H1 (cell line): Measurements from ENCODE around the gene ZNF804B. TPM values are rescaled to one million over a fixed set of nuclear protein-coding genes. Genes with fewer than 3 reads are reported as not detected.

Experiments used
- CTCF ChIA-PET: fragments of 300-600 bp; sonication (Branson Sonifier 250); formaldehyde crosslinking; loops from one replicate; lab custom pipeline; 2021; ENCODE audit not compliant: partially characterized antibody; lab: Charles Lee
- POLR2A ChIA-PET: fragments of 300-600 bp; sonication (Branson Sonifier 250); formaldehyde crosslinking; loops from one replicate; lab custom pipeline; 2021; ENCODE audit warnings: inconsistent platforms; ENCODE audit not compliant: partially characterized antibody; lab: Charles Lee
- DNase-seq, 2 experiments: peaks; one replicate each; pipeline versions ENCODE4 v3.0.0 to v3.0.0-alpha.2; 2010 to 2022; ENCODE audit warnings: low spot score in 2 of 2, low read depth in 1 of 2, mixed read lengths in 1 of 2
- FAIRE-seq: peaks from 2 replicates; lab custom pipeline; 2011; peaks lifted over from hg19 to GRCh38; lab: Jason Lieb, UNC
- H2AFZ ChIP-seq: 2 replicates; pipeline ENCODE4 v1.8.1; 2012; ENCODE audit warnings: low read length, inconsistent platforms
- H2AK5ac ChIP-seq: 2 replicates; pipeline ENCODE4 v1.6.1; 2013; ENCODE audit warnings: low read depth, low read length
- H2BK120ac ChIP-seq: replicated peaks from 2 replicates; pipeline ENCODE3; 2013; ENCODE audit warnings: low read depth, low read length, inconsistent platforms
- H2BK12ac ChIP-seq: 2 replicates; pipeline ENCODE4 v1.6.1; 2013; ENCODE audit warnings: low read depth, low read length
- H2BK15ac ChIP-seq: 2 replicates; pipeline ENCODE4 v1.6.1; 2013; ENCODE audit warnings: low read length
- H2BK20ac ChIP-seq: 2 replicates; pipeline ENCODE4 v1.6.1; 2013; ENCODE audit warnings: low read length
- H2BK5ac ChIP-seq: 2 replicates; pipeline ENCODE4 v1.6.1; 2013; ENCODE audit warnings: low read depth, low read length
- H3K14ac ChIP-seq: 2 replicates; pipeline ENCODE4 v1.6.1; 2013; ENCODE audit warnings: inconsistent platforms; ENCODE audit not compliant: insufficient read length
- H3K18ac ChIP-seq: 2 replicates; pipeline ENCODE4 v1.6.1; 2013; ENCODE audit warnings: low read length; ENCODE audit errors: extremely low read depth
- H3K23ac ChIP-seq: 2 replicates; pipeline ENCODE4 v1.6.1; 2013; ENCODE audit warnings: inconsistent platforms; ENCODE audit not compliant: insufficient read length
- H3K23me2 ChIP-seq: 2 replicates; pipeline ENCODE4 v1.6.1; 2013; ENCODE audit warnings: low read depth, low read length
- H3K27ac ChIP-seq: 2 replicates; pipeline ENCODE4 v1.6.1; 2011; ENCODE audit warnings: low read depth, low read length, inconsistent platforms
- H3K27me3 ChIP-seq, 4 experiments: replicated peaks in 1 of 4; 1 replicate in 1 of 4; 2 replicates in 3 of 4; pipeline versions ENCODE4 v1.6.1 to v1.8.1; 2011 to 2013; ENCODE audit warnings: low read length in 3 of 4, mild to moderate bottlenecking in 3 of 4, inconsistent platforms in 2 of 4, mixed read lengths in 2 of 4, moderate library complexity in 1 of 4; ENCODE audit not compliant: control insufficient read depth in 3 of 4, insufficient read depth in 3 of 4; ENCODE audit errors: extremely low read depth in 1 of 4
- H3K36me3 ChIP-seq, 4 experiments: 2 replicates each; pipeline versions ENCODE4 v1.6.1 to v1.8.1; 2011 to 2013; ENCODE audit warnings: mild to moderate bottlenecking in 4 of 4, low read length in 3 of 4, moderate library complexity in 2 of 4, control low read depth in 1 of 4, inconsistent platforms in 1 of 4; ENCODE audit not compliant: insufficient read depth in 4 of 4, control insufficient read depth in 2 of 4
- H3K4ac ChIP-seq: replicated peaks from 2 replicates; pipeline ENCODE3; 2013; ENCODE audit warnings: low read length, low read depth, mixed read lengths, inconsistent platforms; ENCODE audit not compliant: insufficient read length
- H3K4me1 ChIP-seq, 4 experiments: replicated peaks in 1 of 4; 1 replicate in 1 of 4; 2 replicates in 3 of 4; pipeline versions ENCODE4 v1.6.1 to v1.8.1; 2011 to 2013; ENCODE audit warnings: low read length in 3 of 4, inconsistent platforms in 2 of 4, mixed read lengths in 1 of 4; ENCODE audit not compliant: insufficient read depth in 4 of 4, control insufficient read depth in 3 of 4
- H3K4me2 ChIP-seq, 2 experiments: 2 replicates each; pipeline versions ENCODE4 v1.6.1 to v1.8.1; 2011 to 2013; ENCODE audit warnings: low read depth in 2 of 2, low read length in 2 of 2, control low read depth in 1 of 2, inconsistent platforms in 1 of 2, mild to moderate bottlenecking in 1 of 2; ENCODE audit not compliant: insufficient read depth in 1 of 2
- H3K4me3 ChIP-seq, 4 experiments: fragments of 200-600, 300-600 bp in 1 of 4; sonication (generic), shearing (Covaris generic), sonication (Bioruptor Twin) in 1 of 4; 2 replicates each; pipeline versions ENCODE4 v1.5.1 to v1.8.1; 2011 to 2016; ENCODE audit warnings: low read length in 4 of 4, low read depth in 3 of 4, control low read depth in 2 of 4, inconsistent platforms in 2 of 4, mild to moderate bottlenecking in 2 of 4, mixed read lengths in 1 of 4, moderate library complexity in 1 of 4; ENCODE audit not compliant: insufficient read depth in 2 of 4; ENCODE audit errors: extremely low read depth in 1 of 4
- H3K56ac ChIP-seq: replicated peaks from 2 replicates; pipeline ENCODE3; 2013; ENCODE audit warnings: low read depth, mild to moderate bottlenecking, mixed read lengths, low read length, inconsistent platforms; ENCODE audit not compliant: insufficient read length
- H3K79me1 ChIP-seq: 2 replicates; pipeline ENCODE4 v1.6.1; 2013; ENCODE audit warnings: low read depth, low read length, control low read depth
- H3K79me2 ChIP-seq, 2 experiments: 2 replicates each; pipeline versions ENCODE4 v1.6.1 to v1.8.1; 2012 to 2013; ENCODE audit warnings: low read length in 2 of 2, mild to moderate bottlenecking in 2 of 2, inconsistent platforms in 1 of 2; ENCODE audit not compliant: insufficient read depth in 2 of 2, control insufficient read depth in 1 of 2
- H3K9ac ChIP-seq, 4 experiments: replicated peaks in 1 of 4; 1 replicate in 1 of 4; 2 replicates in 3 of 4; pipeline versions ENCODE4 v1.6.1 to v1.8.1; 2011 to 2013; ENCODE audit warnings: low read depth in 3 of 4, low read length in 3 of 4, control low read depth in 2 of 4, mild to moderate bottlenecking in 2 of 4, moderate library complexity in 2 of 4, inconsistent platforms in 1 of 4; ENCODE audit errors: extremely low read depth in 1 of 4
- H3K9me3 ChIP-seq, 2 experiments: 2 replicates each; pipeline versions ENCODE4 v1.6.1 to v1.8.1; 2012 to 2013; ENCODE audit warnings: mild to moderate bottlenecking in 2 of 2, moderate library complexity in 2 of 2, control low read depth in 1 of 2, inconsistent platforms in 1 of 2, low read depth in 1 of 2, low read length in 1 of 2, mixed read lengths in 1 of 2; ENCODE audit not compliant: insufficient read depth in 2 of 2
- H4K20me1 ChIP-seq, 2 experiments: replicated peaks in 1 of 2; 2 replicates each; pipeline versions ENCODE3 to v1.8.1; 2011 to 2013; ENCODE audit warnings: inconsistent platforms in 2 of 2, low read length in 2 of 2, mild to moderate bottlenecking in 1 of 2; ENCODE audit not compliant: insufficient read depth in 2 of 2, control insufficient read depth in 1 of 2
- H4K5ac ChIP-seq: 2 replicates; pipeline ENCODE4 v1.6.1; 2013; ENCODE audit warnings: low read length, low read depth, mixed read lengths, inconsistent platforms; ENCODE audit not compliant: insufficient read length
- H4K8ac ChIP-seq: 2 replicates; pipeline ENCODE4 v1.8.0; 2013; ENCODE audit warnings: mild to moderate bottlenecking, moderate library complexity, low read length, inconsistent platforms; ENCODE audit not compliant: insufficient read depth; ENCODE audit errors: extremely low read depth
- H4K91ac ChIP-seq: replicated peaks from 2 replicates; pipeline ENCODE3; 2013; ENCODE audit warnings: low read length, mixed read lengths, inconsistent platforms; ENCODE audit not compliant: insufficient read length
- ATF2 ChIP-seq: IDR thresholded peaks from 2 replicates; pipeline ENCODE4 v1.6.1; 2012; ENCODE audit warnings: low read length, inconsistent platforms
- BRCA1 ChIP-seq: IDR thresholded peaks from 2 replicates; pipeline ENCODE4 v1.6.1; 2012; ENCODE audit warnings: low read depth, low read length, improper control_type of control experiment
- CBX5 ChIP-seq: fragments of 300-800, 300-1000 bp; sonication (generic); IDR thresholded peaks from 2 replicates; pipeline ENCODE4 v1.7.1; 2016; ENCODE audit warnings: antibody characterized with exemption, low read length, low read depth
- CREB1 ChIP-seq: IDR thresholded peaks from 2 replicates; pipeline ENCODE4 v1.6.1; 2012; ENCODE audit warnings: inconsistent platforms
- GABPA ChIP-seq: IDR thresholded peaks from 2 replicates; pipeline ENCODE4 v1.6.1; 2011; ENCODE audit warnings: mild to moderate bottlenecking, low read length, moderate library complexity, borderline replicate concordance; ENCODE audit not compliant: insufficient read depth
- HDAC6 ChIP-seq: IDR thresholded peaks from one replicate; pipeline ENCODE4 v1.7.1; 2012; ENCODE audit warnings: low read depth, mild to moderate bottlenecking, inconsistent platforms, low read length, moderate library complexity
- JUND ChIP-seq: IDR thresholded peaks from 2 replicates; pipeline ENCODE4 v1.6.1; 2011; ENCODE audit warnings: mild to moderate bottlenecking, improper control_type of control experiment, low read length
- NRF1 ChIP-seq: IDR thresholded peaks from 2 replicates; pipeline ENCODE4 v1.6.1; 2011; ENCODE audit warnings: mild to moderate bottlenecking, low read depth, low read length, improper control_type of control experiment
- POU5F1 ChIP-seq: IDR thresholded peaks from 2 replicates; pipeline ENCODE4 v1.6.1; 2011; ENCODE audit warnings: low read depth, mild to moderate bottlenecking, low read length, moderate library complexity
- SIN3A ChIP-seq, 2 experiments: IDR thresholded peaks in 1 of 2; conservative IDR thresholded peaks in 1 of 2; 2 replicates each; pipeline ENCODE4 v1.6.1; 2011 to 2012; ENCODE audit warnings: low read length in 2 of 2, improper control_type of control experiment in 1 of 2, low read depth in 1 of 2, mild to moderate bottlenecking in 1 of 2
- SUZ12 ChIP-seq: fragments of 200-600 bp; sonication (generic); IDR thresholded peaks from 2 replicates; pipeline ENCODE4 v1.6.1; 2012; ENCODE audit warnings: mild to moderate bottlenecking, inconsistent platforms, low read length, moderate library complexity, mixed read lengths
- YY1 ChIP-seq: IDR thresholded peaks from 2 replicates; pipeline ENCODE4 v1.6.1; 2011; ENCODE audit warnings: low read depth, mild to moderate bottlenecking, low read length
- ZNF274 ChIP-seq: IDR thresholded peaks from 2 replicates; pipeline ENCODE4 v1.7.0; 2012; ENCODE audit warnings: low read length, borderline replicate concordance; ENCODE audit errors: extremely low read depth
- polyA plus RNA-seq, 7 experiments: library from polyadenylated mRNA; depleted of rRNA in 3 of 7; stranded (reverse) in 5 of 7; unstranded in 2 of 7; fragments of >200 nt in 5 of 7; fragments of 200-250 nt in 2 of 7; gene quantifications; 1 replicate in 5 of 7; 2 replicates in 1 of 7; 4 replicates in 1 of 7; pipeline versions ENCODE4 v1.2.1 to v1.2.3, GENCODE V29; 2011 to 2013; ENCODE audit warnings: missing spikeins in 2 of 7, mixed read lengths in 2 of 7
- total RNA-seq: library from RNA; stranded (reverse); fragmentation: NEBNext Ultra II Directional; extraction: Animal tissue kit (Norgen Biotek cat#: 25700); gene quantifications from 2 replicates; pipeline ENCODE4 v1.2.1, GENCODE V29; 2021

ZNF804B gene
- total and polyA plus RNA-seq, 2 of the 8 experiments (the other 6 are each of a cell fraction or from before 2014, with no cell fraction given), result not detected

DNA sequence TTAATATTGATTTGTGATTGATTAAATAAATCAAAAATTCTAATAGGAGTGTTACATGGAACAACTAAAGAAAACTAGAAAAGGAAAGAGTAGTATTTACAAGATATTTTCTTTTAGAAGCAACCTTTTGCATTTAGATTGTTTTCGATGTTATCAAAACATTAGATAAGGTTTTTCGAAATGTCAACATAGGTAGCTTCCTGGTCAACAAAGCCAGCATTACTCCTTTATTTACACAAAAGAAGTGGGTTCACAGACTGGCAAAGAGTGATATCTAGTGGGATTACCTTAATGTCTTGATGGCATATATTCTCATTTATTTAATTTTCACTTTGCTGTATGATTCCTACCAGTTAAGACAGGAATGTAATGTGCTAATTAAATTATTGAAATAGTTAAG lies 153.4 kb downstream of the ZNF804B start (continued):
- TF ChIP-seq CBX5 (no peak), BRCA1 (no peak)

DNA sequence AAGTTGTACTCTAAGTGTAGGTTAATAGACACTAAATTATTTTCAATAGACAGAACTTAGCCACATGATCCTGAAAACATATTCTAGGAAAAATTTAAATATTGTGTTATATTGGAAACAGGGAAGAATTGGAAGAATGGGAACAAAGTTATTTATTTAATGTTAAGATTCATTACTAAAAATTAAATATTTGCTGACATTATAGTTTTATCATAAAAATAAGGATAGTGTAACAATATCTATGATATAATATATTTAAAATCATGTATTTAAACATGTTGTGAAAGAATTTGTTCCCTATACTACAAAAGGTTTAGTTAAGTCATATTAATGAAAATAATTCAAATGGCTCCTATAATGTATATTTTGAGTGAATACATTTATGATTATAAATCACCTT lies 156.1 kb downstream of the ZNF804B start:
- no peaks in the 10 kb centered on the region for H3K79me2 ChIP-seq
- DNase-seq, result no peak
- H3K56ac ChIP-seq, result no peak overlapping the region
- no peaks in the 10 kb centered on the region for H3K36me3 ChIP-seq
- no peak overlapping the region for H2BK20ac ChIP-seq
- ChIA-PET CTCF (no interaction called here), POLR2A (no interaction called here)
- no peaks in the 10 kb centered on the region for H4K20me1 ChIP-seq
- no peak overlapping the region for H3K4me3 ChIP-seq
- H3K4me1 ChIP-seq, result no peaks in the 10 kb centered on the region
- H3K9ac ChIP-seq, result no peak overlapping the region
- no peak overlapping the region for H3K4me2 ChIP-seq
- no peak overlapping the region for H2BK12ac ChIP-seq
- no peak overlapping the region for H4K5ac ChIP-seq
- H3K9me3 ChIP-seq, result no peaks in the 10 kb centered on the region
- no peak overlapping the region for H2AK5ac ChIP-seq
- no peak overlapping the region for H3K23ac ChIP-seq
- no peak overlapping the region for H2BK120ac ChIP-seq
- no peak overlapping the region for H4K8ac ChIP-seq
- H3K18ac ChIP-seq, result no peak overlapping the region
- H4K91ac ChIP-seq, result no peak overlapping the region
- H3K23me2 ChIP-seq, result no peaks in the 10 kb centered on the region
- no peak for FAIRE-seq
- H2AFZ ChIP-seq, result no peak overlapping the region
- no peak overlapping the region for H3K4ac ChIP-seq
- no peaks in the 10 kb centered on the region for H3K79me1 ChIP-seq
- no peak overlapping the region for H2BK15ac ChIP-seq
- H3K27me3 ChIP-seq, result no peaks in the 10 kb centered on the region
- H2BK5ac ChIP-seq, result no peak overlapping the region
- H3K14ac ChIP-seq, result no peak overlapping the region
- no peak overlapping the region for H3K27ac ChIP-seq
- TF ChIP-seq HDAC6 (no peak), SUZ12 (no peak), GABPA (no peak), YY1 (no peak), SIN3A (conservative IDR thresholded peaks at IDR 0.05 in 1 of 2, IDR thresholded peaks at IDR 0.05 in 1 of 2; ENCODE audit: low read depth in 1 of 2, low read length in 2 of 2) (no peak), CREB1 (no peak), NRF1 (no peak), ZNF274 (no peak), ATF2 (no peak), JUND (no peak), POU5F1 (no peak)
